Endothelial cell of umbilical vein (primary cell): Measurements from ENCODE around the gene SGK1.

Source experiments
- CTCF ChIP-seq, 2 donors: IDR thresholded peaks; 1 replicate in 1 of 2; 2 replicates in 1 of 2; pipeline ENCODE4 v1.5.1; 2011; ENCODE audit warnings: low read length in 2 of 2, mild to moderate bottlenecking in 2 of 2, moderate library complexity in 2 of 2, control low read depth in 1 of 2, inconsistent platforms in 1 of 2, low read depth in 1 of 2; ENCODE audit not compliant: insufficient read depth in 1 of 2; ENCODE audit errors: extremely low read depth in 1 of 2
- EZH2 ChIP-seq: IDR thresholded peaks from 2 replicates; pipeline ENCODE4 v1.6.1; 2012; ENCODE audit warnings: borderline replicate concordance, low read depth, mild to moderate bottlenecking, moderate library complexity, low read length, inconsistent platforms; ENCODE audit not compliant: severe bottlenecking
- GATA2 ChIP-seq: IDR thresholded peaks from 2 replicates; pipeline ENCODE4 v1.7.0; 2011; ENCODE audit warnings: low read depth, mild to moderate bottlenecking, moderate library complexity, mixed read lengths, low read length; ENCODE audit not compliant: insufficient read length, insufficient read depth
- JUN ChIP-seq: IDR thresholded peaks from 2 replicates; pipeline ENCODE4 v1.6.1; 2011; ENCODE audit warnings: borderline replicate concordance, low read depth; ENCODE audit not compliant: insufficient read length, insufficient read depth
- MAX ChIP-seq: IDR thresholded peaks from 2 replicates; pipeline ENCODE4 v1.6.1; 2011; ENCODE audit not compliant: insufficient read depth, insufficient read length
- POLR2A ChIP-seq: IDR thresholded peaks from 2 replicates; pipeline ENCODE4 v1.6.1; 2012; ENCODE audit warnings: low read depth, mild to moderate bottlenecking, control low read depth, low read length
- POLR2AphosphoS5 ChIP-seq: IDR thresholded peaks from 2 replicates; pipeline ENCODE4 v1.6.1; 2012; ENCODE audit warnings: low read depth, mild to moderate bottlenecking, control low read depth, low read length, moderate library complexity; ENCODE audit not compliant: insufficient read depth

- TF ChIP-seq CTCF (IDR thresholded peaks at IDR 0.05; ENCODE audit: extremely low read depth in 1 of 2, insufficient read depth in 1 of 2, low read depth in 1 of 2, low read length in 2 of 2) (no peak), JUN (no peak), POLR2A (no peak), EZH2 (no peak), POLR2AphosphoS5 (no peak), GATA2 (no peak), MAX (no peak)
Observed at GRCh38 chr6:134318236-134318973, 493 bp upstream of the SGK1 start.
